Keratinocyte (primary cell): ENCODE measurements around the gene PHPT1. TPM values are rescaled to one million over a fixed set of nuclear protein-coding genes. Genes with fewer than 3 reads are reported as not detected.
A peak's percentile ranks its signal among the peaks of the same experiment; 100 is the strongest.
"Not testable (repeated sequence)": the region's sequence is repeated elsewhere in the genome, so short reads cannot be mapped to it uniquely, and the experiment has no call there.

Experiments used
- DNase-seq: peaks from one replicate; pipeline ENCODE4 v3.0.0-alpha.2; 2011; ENCODE audit warnings: low read depth, missing footprints, low spot score
- FAIRE-seq: peaks from 2 replicates; lab custom pipeline; 2011; peaks lifted over from hg19 to GRCh38; lab: Jason Lieb, UNC
- H2AFZ ChIP-seq: 2 replicates; pipeline ENCODE4 v1.6.0; 2012; ENCODE audit warnings: low read length, control low read depth, inconsistent platforms; ENCODE audit not compliant: control insufficient read depth
- H3K27ac ChIP-seq: 2 replicates; pipeline ENCODE4 v1.5.1; 2011; ENCODE audit warnings: low read length; ENCODE audit not compliant: control insufficient read depth, insufficient read depth
- H3K27me3 ChIP-seq: 3 replicates; pipeline ENCODE4 v1.6.0; 2011; ENCODE audit warnings: low read length; ENCODE audit not compliant: control insufficient read depth, insufficient read depth; ENCODE audit errors: extremely low read depth
- H3K36me3 ChIP-seq, 2 experiments: 2 replicates in 1 of 2; 3 replicates in 1 of 2; pipeline ENCODE4 v1.5.1; 2011; ENCODE audit warnings: low read length in 2 of 2, mild to moderate bottlenecking in 1 of 2; ENCODE audit not compliant: control insufficient read depth in 2 of 2, insufficient read depth in 2 of 2; ENCODE audit errors: extremely low read depth in 1 of 2
- H3K4me1 ChIP-seq: 3 replicates; pipeline ENCODE4 v1.5.1; 2011; ENCODE audit warnings: low read length; ENCODE audit not compliant: control insufficient read depth, insufficient read depth; ENCODE audit errors: extremely low read depth
- H3K4me2 ChIP-seq: 3 replicates; pipeline ENCODE4 v1.6.0; 2011; ENCODE audit warnings: low read depth, low read length; ENCODE audit not compliant: control insufficient read depth, insufficient read depth; ENCODE audit errors: extremely low read depth
- H3K4me3 ChIP-seq, 3 experiments: fragments of 200-600 bp in 1 of 3; sonication (generic) in 1 of 3; 2 replicates in 2 of 3; 3 replicates in 1 of 3; pipeline ENCODE4 v1.5.1; 2011 to 2016; ENCODE audit warnings: low read length in 3 of 3, mild to moderate bottlenecking in 3 of 3, control low read depth in 2 of 3, inconsistent platforms in 1 of 3, low read depth in 1 of 3, mixed read lengths in 1 of 3, mixed run types in 1 of 3, moderate library complexity in 1 of 3; ENCODE audit not compliant: control insufficient read depth in 2 of 3, insufficient read depth in 2 of 3; ENCODE audit errors: extremely low read depth in 1 of 3
- H3K79me2 ChIP-seq: 2 replicates; pipeline ENCODE4 v1.6.0; 2012; ENCODE audit warnings: low read length; ENCODE audit not compliant: control insufficient read depth, insufficient read depth
- H3K9ac ChIP-seq: 3 replicates; pipeline ENCODE4 v1.6.0; 2011; ENCODE audit warnings: low read length; ENCODE audit not compliant: control insufficient read depth, insufficient read depth; ENCODE audit errors: extremely low read depth
- H3K9me1 ChIP-seq: 3 replicates; pipeline ENCODE4 v1.6.0; 2011; ENCODE audit warnings: low read length; ENCODE audit not compliant: control insufficient read depth, insufficient read depth; ENCODE audit errors: extremely low read depth
- H3K9me3 ChIP-seq: 2 replicates; pipeline ENCODE4 v1.5.1; 2012; ENCODE audit warnings: low read depth, low read length; ENCODE audit not compliant: control insufficient read depth
- H4K20me1 ChIP-seq: 3 replicates; pipeline ENCODE4 v1.6.0; 2011; ENCODE audit warnings: low read length; ENCODE audit not compliant: control insufficient read depth, insufficient read depth; ENCODE audit errors: extremely low read depth
- dilution Hi-C: fragments of 300-500 bp; cut with MboI; formaldehyde crosslinking; loops from one replicate; pipeline ENCODE4 v1.7.0; 2020; ENCODE audit warnings: low sequenced_read_pairs; ENCODE audit not compliant: extremely low pct_ligation_motif_present
- polyA plus RNA-seq, 5 experiments: library from polyadenylated mRNA; depleted of rRNA in 3 of 5; stranded (reverse) in 3 of 5; stranded (forward) in 1 of 5; unstranded in 1 of 5; fragments of >200 nt; gene quantifications; 1 replicate in 1 of 5; 2 replicates in 3 of 5; 3 replicates in 1 of 5; pipeline versions ENCODE4 v1.2.1 to v1.2.3, GENCODE V29; 2011 to 2012; ENCODE audit warnings: missing spikeins in 2 of 5, low read depth in 1 of 5, low replicate concordance in 1 of 5
- TF ChIP-seq, protein P1 (sequence below), 3 experiments: IDR thresholded peaks in 1 of 3; conservative IDR thresholded peaks in 1 of 3; optimal IDR thresholded peaks in 1 of 3; 2 replicates in 2 of 3; 3 replicates in 1 of 3; pipeline versions ENCODE3 to v1.5.1; 2011; ENCODE audit warnings: low read length in 3 of 3, mild to moderate bottlenecking in 3 of 3, moderate library complexity in 2 of 3, control low read depth in 1 of 3, inconsistent platforms in 1 of 3; ENCODE audit not compliant: insufficient read depth in 2 of 3; ENCODE audit errors: extremely low read depth in 1 of 3

PHPT1 gene
- polyA plus RNA-seq, 1 donor (not counting 4 experiments of a cell fraction or from before 2014, with no cell fraction given) = 68.8 TPM

GRCh38 chr9:136842380-136842948 lies 6.7 kb upstream of the PHPT1 start, which contains the start of gene AJM1:
AJM1 (plus strand) TSS chr9:136842478; CDS start chr9:136844415, 1,937 bp downstream.
- dilution Hi-C loops, H3K4me1 ChIP-seq, DNase-seq, H3K27ac ChIP-seq, H3K9me1 ChIP-seq, H3K9ac ChIP-seq, H3K9me3 ChIP-seq, H3K79me2 ChIP-seq, H3K4me3 ChIP-seq, FAIRE-seq, H3K36me3 ChIP-seq, H2AFZ ChIP-seq, H4K20me1 ChIP-seq: not testable (repeated sequence)
- H3K4me2 ChIP-seq = peak within 1 kb of the TSS; percentile 70
- H3K27me3 ChIP-seq = peaks cover 35% of the 10 kb centered on the region
- TF ChIP-seq, protein P1, sequence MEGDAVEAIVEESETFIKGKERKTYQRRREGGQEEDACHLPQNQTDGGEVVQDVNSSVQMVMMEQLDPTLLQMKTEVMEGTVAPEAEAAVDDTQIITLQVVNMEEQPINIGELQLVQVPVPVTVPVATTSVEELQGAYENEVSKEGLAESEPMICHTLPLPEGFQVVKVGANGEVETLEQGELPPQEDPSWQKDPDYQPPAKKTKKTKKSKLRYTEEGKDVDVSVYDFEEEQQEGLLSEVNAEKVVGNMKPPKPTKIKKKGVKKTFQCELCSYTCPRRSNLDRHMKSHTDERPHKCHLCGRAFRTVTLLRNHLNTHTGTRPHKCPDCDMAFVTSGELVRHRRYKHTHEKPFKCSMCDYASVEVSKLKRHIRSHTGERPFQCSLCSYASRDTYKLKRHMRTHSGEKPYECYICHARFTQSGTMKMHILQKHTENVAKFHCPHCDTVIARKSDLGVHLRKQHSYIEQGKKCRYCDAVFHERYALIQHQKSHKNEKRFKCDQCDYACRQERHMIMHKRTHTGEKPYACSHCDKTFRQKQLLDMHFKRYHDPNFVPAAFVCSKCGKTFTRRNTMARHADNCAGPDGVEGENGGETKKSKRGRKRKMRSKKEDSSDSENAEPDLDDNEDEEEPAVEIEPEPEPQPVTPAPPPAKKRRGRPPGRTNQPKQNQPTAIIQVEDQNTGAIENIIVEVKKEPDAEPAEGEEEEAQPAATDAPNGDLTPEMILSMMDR (optimal IDR thresholded peaks at IDR 0.05 in 1 of 3, IDR thresholded peaks at IDR 0.05 in 1 of 3, conservative IDR thresholded peaks at IDR 0.05 in 1 of 3; ENCODE audit: extremely low read depth in 1 of 3, insufficient read depth in 2 of 3, low read length in 3 of 3) = peak; percentile 71 to 92 (median 73)

DNA sequence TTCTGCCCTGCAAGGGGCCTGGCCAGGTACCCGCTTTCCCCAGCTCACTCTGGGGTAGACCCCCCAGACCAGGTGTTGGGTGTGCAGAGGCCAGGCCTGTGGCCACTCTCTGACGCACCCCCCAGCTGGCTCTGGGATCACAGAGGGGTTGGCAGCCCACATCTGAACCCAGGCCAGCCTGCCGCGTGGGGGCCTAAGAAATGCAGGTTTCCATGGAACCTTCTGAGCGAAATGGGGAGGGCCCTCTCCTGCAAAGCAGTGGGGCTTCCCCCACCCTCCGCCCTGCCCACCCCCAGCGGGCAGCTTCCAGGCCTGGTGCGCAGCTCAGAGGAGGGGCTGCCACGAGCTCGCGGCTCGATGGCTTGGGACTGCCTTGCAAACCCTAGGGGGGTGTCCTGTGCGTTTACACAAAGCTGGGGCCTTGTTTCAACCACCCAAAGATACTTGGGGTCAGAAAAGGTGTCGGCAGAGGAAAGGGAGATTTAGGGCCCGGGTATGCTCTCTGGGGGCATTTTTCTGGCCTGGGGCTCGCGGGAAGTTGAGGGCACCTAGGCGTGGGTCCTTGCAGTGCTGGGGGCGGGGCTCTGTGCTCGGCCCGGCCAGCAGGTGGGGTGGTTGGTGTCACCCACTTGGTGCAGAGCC lies 5.9 kb upstream of the PHPT1 start:
- H2AFZ ChIP-seq, DNase-seq, H3K4me1 ChIP-seq, H3K4me3 ChIP-seq, H3K9me1 ChIP-seq, dilution Hi-C loops, H3K4me2 ChIP-seq, FAIRE-seq, H3K9ac ChIP-seq, H3K79me2 ChIP-seq, H3K27ac ChIP-seq, H3K9me3 ChIP-seq, H3K36me3 ChIP-seq, H4K20me1 ChIP-seq: not testable (repeated sequence)
- H3K27me3 ChIP-seq = peaks cover 43% of the 10 kb centered on the region
